Eye (tissue), 1 donor: Measurements from ENCODE around the gene LRSAM1.

Experiments used
- DNase-seq: peaks from one replicate; pipeline ENCODE4 v3.0.0-alpha.2; 2015

LRSAM1 gene

DNA sequence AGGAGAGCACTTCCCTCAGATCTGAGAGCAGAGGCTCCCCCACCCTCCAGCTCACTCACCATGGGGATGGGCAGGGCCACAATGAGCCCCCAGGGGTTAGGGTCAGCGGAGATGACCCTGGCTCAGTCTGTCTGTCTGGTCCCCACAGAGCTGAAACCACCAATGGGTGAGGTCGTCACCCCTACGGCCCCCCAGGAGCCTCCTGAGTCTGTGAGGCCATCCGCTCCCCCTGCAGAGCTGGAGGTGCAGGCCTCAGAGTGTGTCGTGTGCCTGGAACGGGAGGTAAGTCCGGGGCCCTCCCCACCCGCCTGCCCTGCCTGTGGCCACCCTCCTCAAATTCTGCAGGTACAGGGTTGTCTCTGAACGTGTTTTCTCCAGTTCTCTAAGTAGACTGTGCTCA, 49.6 kb downstream of the LRSAM1 start:
- no peak for DNase-seq

DNA sequence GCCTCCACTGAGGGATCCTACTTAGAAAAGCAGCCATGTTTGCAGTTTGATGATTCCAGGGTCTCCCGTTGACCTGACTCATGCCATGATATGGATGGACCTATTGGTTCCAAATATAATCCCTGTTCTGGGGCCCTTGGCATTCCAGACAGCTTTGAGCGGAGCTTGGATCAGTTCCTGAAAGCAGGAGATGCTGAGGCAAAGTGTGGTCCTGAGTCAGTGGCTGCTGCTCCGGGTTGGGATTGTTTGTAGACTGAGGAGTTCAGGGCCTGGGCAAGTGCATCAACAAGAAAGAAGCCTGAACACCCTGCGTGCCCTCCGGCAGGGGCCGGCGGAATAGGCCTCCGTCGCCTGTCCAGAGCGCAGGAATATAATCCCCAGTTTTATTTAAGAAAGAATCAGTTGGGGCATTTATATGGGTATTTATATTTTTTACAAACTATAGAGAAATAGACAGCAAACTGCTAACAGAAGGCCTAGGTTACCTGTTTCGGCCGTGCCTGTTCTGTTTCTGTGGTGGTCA, 50.6 kb downstream of the LRSAM1 start:
- no peak for DNase-seq

DNA sequence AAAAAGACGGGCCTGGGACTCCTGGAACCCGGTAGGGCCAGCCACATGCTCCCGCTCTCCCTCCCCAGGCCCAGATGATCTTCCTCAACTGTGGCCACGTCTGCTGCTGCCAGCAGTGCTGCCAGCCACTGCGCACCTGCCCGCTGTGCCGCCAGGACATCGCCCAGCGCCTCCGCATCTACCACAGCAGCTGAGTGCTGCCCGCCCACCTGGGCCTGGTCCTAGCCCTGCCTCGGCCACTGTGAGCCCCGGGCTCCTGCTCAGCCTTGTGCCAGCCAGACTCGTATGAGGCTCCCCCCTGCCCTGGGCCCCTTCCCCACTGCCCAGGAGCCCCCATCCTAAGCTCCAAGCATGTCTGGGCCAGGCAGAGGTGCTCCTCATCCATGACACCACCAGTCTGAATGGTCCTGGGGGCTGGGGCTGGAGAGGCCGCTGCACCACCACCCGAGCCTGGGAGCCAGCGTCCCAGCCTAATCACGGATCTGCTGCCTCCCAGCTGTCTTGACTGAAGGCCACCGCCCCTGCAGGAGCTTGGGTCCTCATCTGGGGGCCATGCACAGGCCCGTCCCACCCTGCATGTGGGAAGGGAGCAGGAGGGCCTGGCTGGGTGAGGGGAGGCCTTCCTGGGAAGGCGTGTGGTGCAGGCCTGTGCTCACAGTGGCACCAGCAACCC, 51.5 kb downstream of the LRSAM1 start:
- no peak for DNase-seq

DNA sequence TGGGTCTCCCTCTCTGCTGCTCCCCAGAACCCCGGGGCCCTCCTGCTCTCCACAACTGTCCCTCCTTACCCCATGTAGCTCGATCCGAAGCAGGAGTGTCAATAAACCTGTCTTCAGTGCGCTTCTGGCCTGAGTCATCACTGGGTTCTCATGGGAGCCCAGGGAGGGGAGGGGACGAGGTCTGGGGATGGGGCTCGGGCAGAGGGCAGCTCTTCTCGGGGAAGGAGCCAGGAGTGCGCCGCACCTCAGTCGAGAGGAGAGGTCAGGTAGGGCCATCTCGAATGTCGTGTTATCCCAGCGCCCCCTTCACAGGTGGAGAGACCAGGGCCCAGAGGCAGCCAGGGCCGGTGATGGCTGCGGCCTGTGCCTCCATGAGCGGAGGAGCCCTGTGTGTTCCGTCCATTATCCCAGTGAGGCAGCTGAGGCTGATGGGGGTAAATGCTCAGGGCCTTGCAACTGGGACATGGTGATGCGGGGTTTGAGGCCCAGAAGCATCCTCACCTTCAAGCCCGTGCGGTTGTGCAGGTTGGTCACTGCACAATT, 52.1 kb downstream of the LRSAM1 start:
- DNase-seq, result no peak

DNA sequence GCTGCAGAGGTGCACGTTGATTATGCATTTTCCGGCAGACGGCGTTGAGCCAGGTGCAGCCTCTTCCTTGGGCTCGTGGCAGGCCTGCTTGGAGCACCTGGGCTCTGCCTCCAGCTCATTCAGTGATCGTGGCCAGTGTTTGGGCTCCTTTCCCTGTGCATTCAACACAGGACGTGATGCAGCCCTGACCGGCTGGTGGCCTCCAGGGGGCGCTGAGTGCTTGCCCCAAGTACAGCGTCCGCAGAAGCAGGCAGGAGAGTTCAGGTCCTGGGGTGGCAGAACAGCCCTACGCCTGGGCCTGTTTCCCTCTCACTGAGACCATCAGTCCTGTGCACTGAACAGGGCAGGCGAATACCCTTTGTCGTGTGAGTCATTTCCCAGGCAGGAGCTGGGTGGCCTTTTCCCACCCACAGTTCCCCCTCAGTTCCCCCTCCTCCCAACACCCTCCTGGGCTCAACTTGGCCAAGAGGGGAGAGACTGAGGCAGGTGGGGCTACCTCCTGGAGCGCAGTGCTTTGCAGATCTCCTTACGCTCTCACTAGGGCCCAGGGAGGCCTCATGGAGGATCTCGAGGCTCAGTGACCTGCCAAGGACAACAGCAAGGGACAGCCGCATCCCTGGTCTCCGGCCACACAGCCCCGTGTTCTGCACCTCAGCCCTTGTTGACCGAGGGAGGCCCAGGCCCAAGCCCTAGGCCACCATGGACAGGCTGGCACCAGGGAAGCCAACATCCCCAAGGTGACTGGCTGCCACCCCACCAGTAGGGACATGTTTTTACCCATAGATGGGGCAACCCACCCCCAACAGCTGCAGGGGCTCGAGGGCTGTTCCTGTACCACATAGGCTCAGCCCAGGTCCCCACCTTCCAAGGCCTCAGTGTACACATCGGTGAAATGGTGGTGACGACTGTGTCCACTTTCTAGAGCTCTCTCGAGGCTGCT, 52.9 kb downstream of the LRSAM1 start:
- peak; percentile 84 for DNase-seq

DNA sequence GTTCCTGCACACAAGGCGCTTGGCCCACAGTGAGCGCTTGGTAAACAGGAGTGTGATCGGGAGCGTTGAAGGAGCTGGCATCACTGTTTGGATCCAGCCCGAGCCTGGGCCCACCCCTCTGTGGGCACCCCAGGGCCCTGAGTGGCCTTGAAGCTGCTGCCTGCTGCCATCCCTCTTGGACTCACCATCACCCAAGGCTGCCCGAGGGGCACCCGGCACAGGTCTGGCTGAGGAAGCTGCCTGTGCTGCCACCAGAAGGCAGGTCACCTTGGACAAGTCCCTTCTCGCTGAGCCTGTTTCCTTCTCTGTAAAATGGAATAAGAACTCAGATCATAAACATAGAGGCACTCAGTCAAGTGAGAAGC, 53.6 kb downstream of the LRSAM1 start:
- DNase-seq, result no peak

DNA sequence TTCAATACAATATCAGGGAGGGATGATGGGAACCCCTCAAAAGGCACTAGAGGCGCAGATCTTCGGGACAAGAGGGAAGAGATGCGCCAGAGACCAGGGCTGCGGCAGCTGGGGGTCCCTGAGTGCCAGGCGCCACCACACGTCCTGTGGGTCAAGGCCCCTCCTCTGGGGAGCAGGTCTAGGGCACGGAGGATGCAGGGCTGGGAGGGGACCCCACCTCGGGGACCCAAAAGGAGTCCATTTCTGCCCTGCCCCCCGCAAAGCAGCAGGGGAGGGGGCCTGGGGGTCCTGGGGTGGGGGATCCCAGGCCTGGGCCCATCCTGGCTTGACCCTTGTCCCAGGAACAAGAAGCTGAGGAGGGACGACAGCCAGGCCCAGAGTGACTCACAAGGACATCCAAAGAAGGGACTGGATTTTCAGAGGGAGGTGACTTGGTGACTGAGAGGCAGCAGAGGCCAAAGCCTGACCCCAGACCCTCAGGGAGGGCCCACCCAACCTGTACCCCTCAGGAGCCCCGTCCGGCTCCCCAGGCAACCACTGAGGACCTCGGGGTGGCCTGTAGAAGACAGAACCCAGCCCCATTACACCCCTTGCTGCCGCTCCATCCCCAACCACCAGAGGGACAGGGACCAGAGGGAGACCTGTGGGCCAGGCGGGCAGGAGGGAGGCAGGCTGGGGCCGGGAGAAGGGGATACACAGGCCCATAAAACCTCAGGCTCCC, 54.2 kb downstream of the LRSAM1 start:
- DNase-seq, result no peak

DNA sequence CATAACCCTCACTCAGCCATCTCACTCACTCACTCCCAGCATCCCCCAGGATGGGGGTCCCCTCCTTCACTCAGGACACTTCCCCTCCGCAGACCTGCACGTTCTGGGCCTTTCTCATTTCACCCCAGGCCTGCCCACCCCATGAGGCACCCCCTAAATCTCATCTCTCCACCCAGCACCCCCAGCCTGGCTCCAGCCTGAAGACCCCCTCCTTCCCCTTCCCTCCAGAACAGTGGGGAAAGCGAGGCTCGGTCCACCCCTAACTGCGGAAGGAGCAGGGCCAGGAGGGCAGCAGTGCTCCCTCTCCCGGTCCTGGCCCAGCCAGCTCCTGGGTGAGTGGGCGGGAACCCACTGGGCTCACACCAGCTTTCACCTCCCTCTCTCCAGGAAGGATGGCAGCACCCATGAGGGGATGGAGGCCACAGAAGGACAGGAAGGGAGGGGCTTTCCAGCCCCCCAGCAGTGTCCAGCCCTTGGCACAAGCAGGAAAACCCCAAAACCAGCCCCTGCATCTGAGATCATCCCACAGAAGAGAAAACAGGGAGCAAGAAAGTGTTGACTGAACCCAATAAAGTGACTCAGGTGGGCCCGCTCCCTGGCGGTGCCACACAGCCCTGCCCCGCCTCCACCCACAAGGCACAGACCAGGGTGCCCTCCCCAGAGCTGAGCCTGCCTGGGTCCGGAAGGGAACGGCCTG, 55.0 kb downstream of the LRSAM1 start:
- DNase-seq, result no peak

DNA sequence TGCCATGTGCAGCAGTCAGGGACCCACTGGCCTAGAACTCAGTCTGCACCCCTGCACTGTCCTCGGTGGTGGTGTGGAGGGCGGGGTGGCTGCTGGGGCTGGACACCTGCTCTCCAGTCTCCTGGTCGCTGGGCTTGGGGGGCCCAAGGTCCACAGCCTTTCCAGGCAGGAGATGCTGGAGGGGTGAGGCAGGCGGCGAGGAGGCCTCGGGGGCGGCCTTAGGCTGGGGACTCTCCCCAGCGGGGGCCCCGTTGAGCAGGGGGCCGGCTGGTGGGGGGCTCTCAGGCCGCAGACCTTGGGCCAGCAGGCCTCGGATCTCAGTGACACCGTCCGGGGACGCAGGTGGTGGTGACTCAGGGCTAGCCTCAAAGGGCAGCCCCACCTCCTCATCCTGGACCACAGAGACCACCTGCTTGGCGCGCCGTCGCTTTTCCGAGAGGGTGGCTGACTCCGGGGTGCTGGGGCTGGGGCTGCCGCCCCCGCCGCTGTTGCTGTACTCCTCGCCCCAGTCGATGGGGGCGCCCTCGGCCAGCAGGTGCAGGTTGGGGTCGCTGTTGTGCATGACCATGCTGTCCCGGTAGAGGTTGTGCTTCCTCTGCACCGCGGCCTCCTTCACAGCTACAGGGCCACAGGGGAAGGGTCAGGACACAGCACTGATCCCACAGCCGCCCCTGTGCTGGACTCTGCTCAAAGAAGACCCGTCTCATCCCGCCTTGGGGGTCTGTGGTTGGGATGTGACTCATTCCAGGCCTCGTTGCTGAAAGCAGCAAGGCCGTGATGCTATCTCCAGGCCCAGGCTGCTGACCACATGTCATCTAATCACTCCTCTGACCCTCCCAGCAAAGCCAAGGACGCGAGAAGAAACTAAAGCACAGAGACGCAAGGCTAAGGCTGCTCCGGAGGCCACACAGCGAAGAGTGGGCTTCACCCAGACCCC, 55.8 kb downstream of the LRSAM1 start:
- no peak for DNase-seq

DNA sequence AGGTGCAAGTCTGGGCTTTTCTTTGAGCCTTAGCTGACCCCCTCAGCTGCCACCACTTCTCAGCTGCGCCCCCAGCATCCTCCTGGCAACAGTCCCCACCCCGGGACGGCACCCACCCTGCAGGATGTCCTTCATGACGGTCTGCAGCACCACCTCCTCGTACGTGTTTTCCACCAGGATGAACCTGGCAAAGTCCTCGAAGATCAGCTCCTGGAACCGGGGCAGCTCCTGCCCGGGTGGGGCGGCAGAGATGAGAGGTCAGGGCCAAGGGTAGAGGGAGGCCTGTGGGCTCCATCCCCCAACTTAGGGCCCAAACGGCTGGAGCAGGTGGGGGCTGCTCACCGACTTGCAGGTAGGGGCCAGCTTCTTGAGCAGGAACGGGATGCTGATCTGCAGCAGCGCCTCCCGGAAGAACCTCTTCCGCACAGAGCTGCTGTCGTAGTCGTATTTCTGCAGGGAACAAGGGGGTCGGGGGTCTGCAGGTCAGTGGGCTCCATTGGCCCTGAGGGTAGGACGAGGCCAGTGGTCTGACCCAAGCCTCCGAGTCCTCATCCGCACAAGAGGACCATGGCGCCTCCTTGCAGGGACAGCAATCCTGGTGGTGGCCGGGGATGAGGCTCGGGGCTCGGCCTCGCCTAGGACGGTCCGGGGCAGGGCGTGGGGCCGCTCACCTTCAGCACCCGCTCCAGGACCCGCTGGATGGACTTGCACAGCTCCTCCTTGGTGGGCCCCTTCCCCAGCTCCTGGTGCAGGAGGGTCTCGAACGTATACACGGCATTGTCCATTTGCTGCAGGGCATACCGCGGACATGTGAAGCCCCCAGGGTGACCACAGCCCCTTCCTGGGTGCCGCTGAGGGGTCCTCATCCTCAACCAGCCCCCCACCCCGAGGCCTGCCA, 56.7 kb downstream of the LRSAM1 start:
- no peak for DNase-seq

DNA sequence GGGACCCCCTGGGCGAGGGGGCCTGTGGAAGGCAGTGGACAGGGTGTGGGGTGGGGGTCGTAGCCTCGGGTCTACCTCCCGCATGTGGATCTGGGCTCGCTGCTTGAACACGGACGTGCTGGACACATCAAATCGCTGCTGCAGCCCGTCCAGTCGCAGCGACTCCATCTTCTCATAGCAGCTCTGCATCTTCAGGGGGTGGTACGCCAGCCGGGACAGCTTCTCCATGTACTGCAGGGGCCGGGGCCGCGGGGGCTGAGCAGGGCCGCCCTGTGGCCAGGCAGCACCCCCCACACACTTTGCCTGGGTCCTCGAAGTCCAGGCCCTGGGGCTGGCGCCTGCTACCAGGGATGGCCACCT, 57.6 kb downstream of the LRSAM1 start:
- DNase-seq, result no peak

DNA sequence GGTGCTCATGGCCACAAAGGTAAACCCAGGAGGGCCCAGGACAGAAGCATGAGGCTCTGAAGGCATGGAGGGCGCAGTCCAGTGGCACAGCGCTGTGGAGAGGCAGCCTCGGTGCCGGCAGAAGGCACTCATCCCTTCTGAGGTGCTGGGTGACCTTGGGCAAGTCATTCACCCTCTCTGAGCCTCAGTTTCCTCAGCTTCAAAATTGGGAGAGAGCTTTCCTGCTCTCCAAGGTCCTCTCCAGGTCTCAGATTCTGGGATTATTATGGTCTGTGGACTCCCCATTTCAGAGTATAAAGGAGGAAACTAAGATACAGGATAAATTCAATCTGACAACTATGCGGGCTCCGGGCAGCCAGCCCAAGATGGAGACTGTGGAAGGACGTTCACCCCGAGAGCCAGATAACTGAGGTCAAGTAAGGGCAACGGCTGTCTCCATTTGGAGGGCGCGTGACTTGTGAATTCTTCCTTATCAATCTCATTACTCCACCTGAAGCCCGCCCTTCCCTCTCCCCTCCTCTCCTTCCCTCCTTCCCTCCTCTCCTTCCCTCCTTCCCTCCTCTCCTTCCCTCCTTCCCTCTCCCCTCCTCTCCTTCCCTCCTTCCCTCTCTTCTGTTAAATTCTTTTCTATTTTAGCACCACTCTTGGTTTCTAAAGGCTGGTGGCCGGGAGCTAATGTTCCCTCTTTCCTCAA, 58.1 kb downstream of the LRSAM1 start:
- no peak for DNase-seq

DNA sequence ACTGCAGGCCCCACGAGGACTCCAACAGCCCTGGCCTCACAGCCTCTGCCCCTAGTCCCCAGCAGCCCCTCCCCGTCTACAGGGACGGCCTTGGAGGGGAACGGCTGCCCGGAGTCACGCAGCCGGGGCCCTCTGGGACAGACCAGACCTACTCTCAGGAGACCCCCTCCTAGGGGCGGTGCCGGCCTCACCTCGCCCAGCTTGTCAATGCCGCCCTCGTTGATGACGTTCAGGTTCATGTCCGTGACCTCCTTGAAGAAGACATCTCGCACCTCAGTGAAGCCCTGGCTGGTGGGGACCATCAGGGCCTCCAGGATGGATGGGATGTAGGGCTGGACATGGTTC, 58.6 kb downstream of the LRSAM1 start:
- no peak for DNase-seq

DNA sequence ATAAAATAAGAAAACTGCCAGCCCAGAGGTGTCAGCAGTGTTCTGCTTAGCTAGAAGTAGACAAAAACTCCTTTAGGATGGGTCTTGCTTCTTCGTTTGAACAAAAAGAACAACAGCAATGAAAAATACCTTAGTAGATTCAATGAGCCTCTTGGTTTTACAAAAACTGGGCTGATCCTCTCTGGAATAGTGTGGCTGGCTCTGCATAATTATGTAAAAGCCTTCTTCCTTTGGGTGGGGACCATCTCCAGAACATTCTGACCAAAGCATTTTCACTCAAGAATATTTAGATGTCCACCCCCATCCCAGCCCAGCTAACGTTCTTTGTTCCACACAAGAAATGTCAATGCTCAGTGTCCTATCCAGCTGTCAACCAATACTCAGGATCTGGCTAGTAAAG, 63.2 kb downstream of the LRSAM1 start:
- DNase-seq, result no peak

DNA sequence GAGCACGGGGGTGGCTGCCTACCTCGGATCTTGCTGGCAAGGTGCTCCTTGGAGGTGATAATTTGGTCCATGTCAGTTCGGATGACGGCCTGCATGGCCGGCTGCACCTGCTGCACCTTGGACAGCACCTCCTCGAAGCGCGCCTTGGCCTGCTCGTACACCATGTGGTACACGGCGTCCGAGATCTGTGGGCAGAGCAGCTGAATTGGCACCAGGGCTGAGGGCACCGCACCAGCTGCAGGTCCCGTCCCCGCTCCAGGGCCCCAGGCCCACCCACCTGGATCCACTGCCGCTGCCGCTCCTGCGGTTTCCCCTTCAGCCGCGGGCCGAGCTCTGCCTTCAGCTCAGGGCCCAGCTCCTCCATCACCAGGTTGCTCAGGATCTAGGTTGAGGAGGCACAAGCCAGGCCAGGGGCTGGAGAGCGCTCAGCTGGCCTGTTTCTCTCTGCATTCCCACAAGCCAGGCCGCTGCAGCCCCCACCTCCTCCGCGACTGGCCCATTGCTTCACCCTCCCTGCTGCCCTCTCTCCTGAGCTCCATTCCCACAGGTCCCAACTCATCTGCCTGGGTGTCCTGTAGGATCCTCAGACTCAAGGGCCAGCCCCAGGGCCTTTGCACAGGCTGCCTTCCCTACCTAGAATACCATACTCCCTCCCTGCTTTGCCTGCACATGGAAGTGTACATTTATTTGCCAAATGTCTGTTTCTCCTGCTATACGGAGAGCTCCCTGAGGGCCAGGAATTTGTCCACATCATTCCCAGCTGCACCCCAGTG, 65.7 kb downstream of the LRSAM1 start:
- DNase-seq, result no peak

DNA sequence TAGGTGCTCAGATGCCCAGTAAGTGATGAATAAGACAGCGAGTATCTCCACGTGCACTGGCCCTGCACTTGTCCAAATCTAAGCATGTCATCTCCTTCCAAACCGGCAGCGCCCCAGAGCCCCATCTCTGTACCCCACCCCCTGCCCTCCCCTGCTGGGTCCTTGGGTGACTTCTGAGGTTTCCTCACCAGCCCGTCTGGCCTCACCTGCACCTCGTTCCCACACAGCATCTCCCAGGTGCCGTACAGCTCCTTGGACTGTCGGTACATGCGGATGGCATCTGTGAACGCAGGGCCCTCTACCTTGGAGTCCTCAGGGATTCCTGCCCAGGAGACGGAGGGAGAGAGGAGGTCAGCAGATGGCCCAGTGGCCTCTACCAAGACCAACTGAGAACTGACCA, 66.3 kb downstream of the LRSAM1 start:
- no peak for DNase-seq

DNA sequence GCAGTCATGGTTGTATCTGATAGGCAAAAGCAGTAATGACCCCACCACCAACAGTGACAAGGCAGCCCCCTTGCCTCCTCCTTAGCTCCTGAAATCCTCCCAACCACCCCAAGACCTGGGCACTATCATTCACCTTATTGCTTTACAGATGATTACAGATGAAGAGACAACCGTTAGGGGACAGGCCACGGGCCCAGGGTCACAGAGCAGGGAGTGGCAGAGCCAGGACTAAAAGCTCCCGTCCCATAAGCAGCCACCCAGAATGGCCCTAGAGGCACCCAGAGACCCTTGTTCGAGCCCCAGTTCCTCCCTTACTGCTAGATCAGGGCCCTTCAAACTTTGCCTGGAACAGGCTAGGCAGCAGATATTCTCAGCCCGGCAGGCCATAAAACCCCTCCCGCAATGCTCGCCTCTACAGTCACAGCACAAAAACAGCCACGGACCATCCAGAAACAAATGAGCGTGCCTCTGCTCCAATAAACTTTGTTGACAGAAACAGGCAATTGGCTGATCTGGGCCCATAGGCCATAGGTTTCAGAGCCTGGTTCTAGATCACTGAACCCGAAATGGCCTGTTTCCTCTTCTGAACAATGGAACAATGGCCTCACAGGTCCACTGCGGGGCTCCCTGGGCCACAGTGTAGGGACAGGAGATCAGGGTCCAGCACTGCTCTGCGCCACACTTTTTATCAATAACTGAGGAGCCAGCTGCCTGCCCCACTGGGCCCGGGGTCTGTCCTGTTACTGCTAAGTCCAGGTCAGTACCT, 67.0 kb downstream of the LRSAM1 start:
- no peak for DNase-seq
